Activated CD4-positive, alpha-beta T cell treated with anti-CD3 and anti-CD28 coated beads, Interleukin-2, amount 10 ng/mL, durations not matched to agents 7 days and 5 days (primary cell): Measurements from ENCODE around the gene PNPLA1. TPM values are rescaled to one million over a fixed set of nuclear protein-coding genes. Genes with fewer than 3 reads are reported as not detected.
"Not testable (repeated sequence)": the region's sequence is repeated elsewhere in the genome, so short reads cannot be mapped to it uniquely, and the experiment has no call there.

ENCODE experiments used
- CTCF ChIA-PET: fragments of 350-600 bp; sonication (Branson Sonifier 250); formaldehyde crosslinking; loops from one replicate; lab custom pipeline; 2021; ENCODE audit warnings: antibody characterized with exemption; lab: Charles Lee
- POLR2A ChIA-PET: fragments of 350-600 bp; sonication (Branson Sonifier 250); formaldehyde crosslinking; loops from one replicate; lab custom pipeline; 2021; ENCODE audit warnings: antibody characterized with exemption; lab: Charles Lee
- DNase-seq: peaks from one replicate; pipeline ENCODE4 v3.0.0-alpha.2; 2020
- H3K27ac Mint-ChIP-seq: one replicate; pipeline ENCODE4 v1.8.0; 2021; ENCODE audit warnings: mild to moderate bottlenecking, moderate library complexity, mixed read lengths
- H3K27me3 Mint-ChIP-seq: one replicate; pipeline ENCODE4 v1.8.0; 2021; ENCODE audit warnings: mixed read lengths
- H3K36me3 Mint-ChIP-seq: one replicate; pipeline ENCODE4 v1.8.0; 2021; ENCODE audit warnings: low read depth, mixed read lengths
- H3K4me1 Mint-ChIP-seq: one replicate; pipeline ENCODE4 v1.8.0; 2021; ENCODE audit warnings: mixed read lengths
- H3K4me3 Mint-ChIP-seq: one replicate; pipeline ENCODE4 v1.8.0; 2021; ENCODE audit warnings: mild to moderate bottlenecking, moderate library complexity, mixed read lengths
- H3K9me3 Mint-ChIP-seq: one replicate; pipeline ENCODE4 v1.8.0; 2021; ENCODE audit warnings: mixed read lengths
- total RNA-seq, 2 experiments: library from RNA; stranded (reverse); gene quantifications; one replicate each; pipeline ENCODE4 v1.2.3, GENCODE V29; 2021

The PNPLA1 gene
- total RNA-seq, 2 experiments from 2014 or later = not detected

DNA sequence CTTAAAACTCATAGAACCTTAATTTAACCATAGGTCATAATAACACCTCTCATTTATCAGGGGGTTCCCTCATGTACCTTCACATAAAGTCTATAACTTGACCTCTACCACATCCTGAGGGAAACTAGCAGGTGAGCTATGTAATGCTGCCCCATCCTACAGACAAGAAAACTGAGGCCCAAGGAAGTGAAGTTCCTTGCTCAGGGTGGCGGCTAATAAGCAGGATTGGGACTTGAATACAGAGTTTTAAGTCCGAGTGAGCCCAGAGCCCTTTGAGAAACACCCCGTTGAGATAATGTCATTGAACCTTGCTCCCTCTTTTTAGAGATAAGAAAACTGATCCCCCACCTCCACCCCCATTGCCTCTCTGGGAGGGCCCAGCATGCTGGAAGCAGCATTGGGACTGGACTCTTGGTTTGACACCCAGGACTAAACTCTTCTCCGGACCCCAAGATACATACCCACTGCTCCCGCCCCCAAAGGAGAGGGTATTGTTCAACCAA is 66.4 kb downstream of the PNPLA1 start:
- Mint-ChIP-seq H3K4me1 (peaks cover 11% of the 10 kb centered on the region), H3K36me3 (no peaks in the 10 kb centered on the region), H3K27ac (no peak overlapping the region), H3K9me3 (no peaks in the 10 kb centered on the region), H3K27me3 (peaks cover 54% of the 10 kb centered on the region), H3K4me3 (no peak overlapping the region)
- ChIA-PET CTCF (interaction anchor here (0.9 to 1.1 kb wide), 2 partner anchors 16 to 422 kb away, joined by 3 to 4 read pairs; no protein-coding TSS in a partner anchor), POLR2A (no interaction called here)
- no peak for DNase-seq

- peaks cover 54% of the 10 kb centered on the region for H3K27me3 Mint-ChIP-seq
- H3K4me3 Mint-ChIP-seq = no peak within 1 kb of the TSS
- H3K27ac Mint-ChIP-seq = no peak within 1 kb of the TSS
- ChIA-PET CTCF (interaction anchor here (0.6 to 1.1 kb wide), 4 partner anchors 15 to 524 kb away, joined by 3 to 4 read pairs (median 3); no protein-coding TSS in a partner anchor), POLR2A (no interaction called here)
- H3K36me3 Mint-ChIP-seq = no peaks in the 10 kb centered on the region
- no peaks in the 10 kb centered on the region for H3K9me3 Mint-ChIP-seq
- no peak for DNase-seq
- peaks cover 11% of the 10 kb centered on the region for H3K4me1 Mint-ChIP-seq
These were observed 67.0 kb downstream of the PNPLA1 start, which contains the start of gene BNIP5 for GRCh38 chr6:36336779-36337241. Gene BNIP5 (minus strand): TSS chr6:36336888. CDS start chr6:36330690, 6,198 bp downstream.

- Mint-ChIP-seq H3K4me1 (peaks cover 11% of the 10 kb centered on the region), H3K9me3 (no peaks in the 10 kb centered on the region), H3K27ac (no peak overlapping the region), H3K4me3 (no peak overlapping the region), H3K36me3 (no peaks in the 10 kb centered on the region), H3K27me3 (peaks cover 50% of the 10 kb centered on the region)
- no peak for DNase-seq
- ChIA-PET CTCF (interaction anchor here (1.1 kb wide), 1 partner anchor 150 kb away, joined by 3 read pairs; no protein-coding TSS in a partner anchor), POLR2A (interaction anchor here (0.7 kb wide), 1 partner anchor 13 kb away, joined by 5 read pairs; no protein-coding TSS in a partner anchor)
These were observed 68.0 kb downstream of the PNPLA1 start for GRCh38 chr6:36337814-36338213.

DNA sequence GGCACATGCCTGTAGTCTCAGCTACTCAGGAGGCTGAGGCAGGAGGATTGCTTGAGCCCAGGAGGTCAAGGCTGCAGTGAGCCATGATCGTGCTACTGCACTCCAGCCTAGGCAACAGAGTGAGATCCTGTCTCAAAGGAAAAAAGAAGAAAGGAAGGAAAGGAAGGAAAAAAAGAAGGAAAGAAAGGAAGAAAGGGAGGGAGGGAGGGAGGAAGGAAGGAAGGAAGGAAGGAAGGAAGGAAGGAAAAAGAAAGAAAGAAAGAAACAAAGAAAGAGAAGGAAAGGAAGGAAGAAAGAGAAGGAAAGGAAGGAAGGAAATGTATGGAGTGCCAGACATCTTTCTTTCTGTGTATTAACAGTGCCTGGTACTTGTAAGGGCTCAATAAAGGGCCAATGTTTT is 68.4 kb downstream of the PNPLA1 start:
- CTCF ChIA-PET = interaction anchor here (1.1 kb wide), 1 partner anchor 150 kb away, joined by 3 read pairs; no protein-coding TSS in a partner anchor

DNA sequence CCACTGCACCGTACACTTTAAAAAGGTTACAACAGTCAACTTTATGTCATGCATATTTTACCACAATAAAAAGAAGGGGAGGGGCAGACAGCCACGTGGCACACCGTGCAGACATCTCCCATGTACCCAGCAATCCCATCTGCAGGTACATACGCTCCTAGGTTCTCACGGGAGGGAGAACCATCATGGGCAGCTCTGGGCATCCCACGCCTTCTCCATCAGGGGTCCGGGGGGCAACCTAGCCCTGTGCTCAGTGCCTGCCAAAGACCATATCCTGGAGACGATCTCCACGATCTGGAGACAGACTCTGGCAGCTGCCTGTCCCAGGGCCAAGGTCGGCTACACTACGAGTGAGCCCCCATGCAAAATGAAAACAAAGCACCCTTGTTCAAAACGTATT is 69.3 kb downstream of the PNPLA1 start:
- CTCF ChIA-PET = no interaction called here
- Mint-ChIP-seq H3K27me3 (peaks cover 40% of the 10 kb centered on the region), H3K4me1 (peaks cover 11% of the 10 kb centered on the region), H3K36me3 (no peaks in the 10 kb centered on the region), H3K4me3 (no peak overlapping the region), H3K9me3 (no peaks in the 10 kb centered on the region), H3K27ac (no peak overlapping the region)
- POLR2A ChIA-PET = no interaction called here
- no peak for DNase-seq

More for the DNA sequence above, 68.4 kb downstream of the PNPLA1 start:
- DNase-seq, H3K27ac Mint-ChIP-seq, H3K9me3 Mint-ChIP-seq, H3K4me3 Mint-ChIP-seq, H3K36me3 Mint-ChIP-seq: not testable (repeated sequence)
- POLR2A ChIA-PET = interaction anchor here (0.7 kb wide), 1 partner anchor 13 kb away, joined by 5 read pairs; no protein-coding TSS in a partner anchor
- H3K27me3 Mint-ChIP-seq = peaks cover 49% of the 10 kb centered on the region
- peaks cover 11% of the 10 kb centered on the region for H3K4me1 Mint-ChIP-seq

DNA sequence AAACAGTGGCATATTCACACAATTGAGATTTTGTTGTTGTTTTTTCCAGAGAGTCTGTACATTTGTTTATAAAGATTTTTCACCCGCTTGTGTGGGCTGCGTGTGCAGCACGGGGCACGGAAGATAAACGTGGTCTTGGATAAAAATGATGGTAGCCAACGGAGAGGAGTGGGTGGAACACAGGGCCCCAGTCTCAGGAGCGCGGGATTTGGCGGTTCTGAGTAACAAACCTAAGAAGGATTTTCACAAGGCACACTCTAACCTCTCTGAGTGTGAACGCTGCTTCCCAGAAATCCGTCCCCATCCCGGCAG is 70.4 kb downstream of the PNPLA1 start:
- Mint-ChIP-seq H3K27me3 (peaks cover 29% of the 10 kb centered on the region), H3K27ac (no peak overlapping the region), H3K4me1 (peaks cover 11% of the 10 kb centered on the region), H3K9me3 (no peaks in the 10 kb centered on the region), H3K36me3 (no peaks in the 10 kb centered on the region), H3K4me3 (no peak overlapping the region)
- DNase-seq = no peak
- ChIA-PET CTCF (interaction anchor here (1.1 to 1.9 kb wide), 11 partner anchors 11 to 442 kb away, joined by 3 to 16 read pairs (median 6); partner anchors contain the start of gene ETV7), POLR2A (no interaction called here)

- Mint-ChIP-seq H3K27me3 (peaks cover 23% of the 10 kb centered on the region), H3K9me3 (no peaks in the 10 kb centered on the region), H3K4me3 (no peak overlapping the region), H3K27ac (no peak overlapping the region), H3K4me1 (peaks cover 11% of the 10 kb centered on the region), H3K36me3 (no peaks in the 10 kb centered on the region)
- DNase-seq = peak; percentile 73
- CTCF ChIA-PET = interaction anchor here (0.6 to 1.9 kb wide), 20 partner anchors 10 to 781 kb away, joined by 3 to 16 read pairs (median 4); partner anchors contain the start of genes ETV7 and MAPK14
- POLR2A ChIA-PET = no interaction called here
These were observed 71.0 kb downstream of the PNPLA1 start for GRCh38 chr6:36340618-36341454.

- peaks cover 17% of the 10 kb centered on the region for H3K27me3 Mint-ChIP-seq
- ChIA-PET CTCF (interaction anchor here (1.0 kb wide), 1 partner anchor 314 kb away, joined by 3 read pairs; no protein-coding TSS in a partner anchor), POLR2A (no interaction called here)
- H3K36me3 Mint-ChIP-seq = no peaks in the 10 kb centered on the region
- no peak for DNase-seq
- no peak overlapping the region for H3K27ac Mint-ChIP-seq
- H3K4me3 Mint-ChIP-seq = no peak overlapping the region
- peaks cover 6% of the 10 kb centered on the region for H3K4me1 Mint-ChIP-seq
- H3K9me3 Mint-ChIP-seq = no peaks in the 10 kb centered on the region
These were observed 73.3 kb downstream of the PNPLA1 start for GRCh38 chr6:36343109-36343680.

- Mint-ChIP-seq H3K4me1 (peaks cover 1% of the 10 kb centered on the region), H3K27ac (no peak overlapping the region), H3K4me3 (no peak overlapping the region), H3K36me3 (no peaks in the 10 kb centered on the region), H3K27me3 (peaks cover 11% of the 10 kb centered on the region), H3K9me3 (no peaks in the 10 kb centered on the region)
- no peak for DNase-seq
- CTCF ChIA-PET = interaction anchor here (0.8 to 3.4 kb wide), 3 partner anchors 10 to 57 kb away, joined by 3 to 8 read pairs (median 3); no protein-coding TSS in a partner anchor
- POLR2A ChIA-PET = no interaction called here
These were observed 76.0 kb downstream of the PNPLA1 start for GRCh38 chr6:36345681-36346466.

- ChIA-PET CTCF (interaction anchor here (0.8 to 3.4 kb wide), 4 partner anchors 9 to 56 kb away, joined by 3 to 8 read pairs (median 3); no protein-coding TSS in a partner anchor), POLR2A (no interaction called here)
- Mint-ChIP-seq H3K4me1 (no peaks in the 10 kb centered on the region), H3K36me3 (no peaks in the 10 kb centered on the region), H3K27me3 (peaks cover 11% of the 10 kb centered on the region), H3K9me3 (no peaks in the 10 kb centered on the region), H3K4me3 (no peak overlapping the region), H3K27ac (no peak overlapping the region)
- DNase-seq = no peak
These were observed 76.8 kb downstream of the PNPLA1 start for GRCh38 chr6:36346486-36347273.

DNA sequence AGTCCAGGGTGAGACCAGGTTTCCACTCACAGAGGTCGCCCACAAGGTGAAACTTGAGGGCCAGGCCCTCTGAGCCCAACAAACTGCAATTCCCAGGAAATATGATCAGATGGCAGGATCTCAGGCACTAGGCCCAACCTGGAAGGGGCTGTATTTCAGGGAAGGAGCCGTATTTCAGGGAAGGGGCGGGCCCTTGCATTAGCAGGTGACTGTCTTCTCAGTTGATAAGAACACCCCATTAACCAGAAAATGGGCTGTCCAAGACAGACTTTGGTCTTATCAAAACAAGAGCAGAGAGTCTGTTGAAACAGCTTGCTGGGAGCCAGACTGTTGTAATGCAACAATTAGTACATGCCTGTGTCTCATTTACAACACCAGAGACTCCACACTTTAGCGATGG is 77.8 kb downstream of the PNPLA1 start:
- POLR2A ChIA-PET = no interaction called here
- Mint-ChIP-seq H3K36me3 (no peaks in the 10 kb centered on the region), H3K27me3 (peaks cover 11% of the 10 kb centered on the region), H3K27ac (no peak overlapping the region), H3K4me3 (no peak overlapping the region), H3K4me1 (no peaks in the 10 kb centered on the region), H3K9me3 (no peaks in the 10 kb centered on the region)
- no peak for DNase-seq
- CTCF ChIA-PET = interaction anchor here (0.6 to 3.4 kb wide), 4 partner anchors 8 to 208 kb away, joined by 3 to 8 read pairs (median 4); no protein-coding TSS in a partner anchor
